HG02885 (cell line): Measurements from ENCODE around the gene OAS2.
"Not testable (repeated sequence)": the region's sequence is repeated elsewhere in the genome, so short reads cannot be mapped to it uniquely, and the experiment has no call there.

Source experiments
- ATAC-seq: cut with Tn5 transposase; IDR thresholded peaks from one replicate; pipeline ENCODE4 v1.9.1; 2021; ENCODE audit warnings: mild to moderate bottlenecking; ENCODE audit not compliant: unreplicated experiment, poor library complexity

Gene OAS2

GRCh38 chr12:112948806-112949205 is 29.5 kb upstream of the OAS2 start:
- ATAC-seq: no peak

- no peak for ATAC-seq
Measured at GRCh38 chr12:112950701-112951100, 27.6 kb upstream of the OAS2 start.

GRCh38 chr12:112957125-112957524 is 21.2 kb upstream of the OAS2 start:
- ATAC-seq: not testable (repeated sequence)

GRCh38 chr12:112961074-112961473 is 17.2 kb upstream of the OAS2 start:
- ATAC-seq: no peak

- no peak for ATAC-seq
Measured at GRCh38 chr12:112961536-112961935, 16.8 kb upstream of the OAS2 start.

GRCh38 chr12:112962561-112962960 is 15.8 kb upstream of the OAS2 start:
- ATAC-seq: no peak

- no peak for ATAC-seq
Measured at GRCh38 chr12:112963227-112963861, 15.0 kb upstream of the OAS2 start.

- ATAC-seq: no peak
Measured at GRCh38 chr12:112964067-112964670, 14.2 kb upstream of the OAS2 start.

- no peak for ATAC-seq
Measured at GRCh38 chr12:112964915-112965314, 13.4 kb upstream of the OAS2 start.

- no peak for ATAC-seq
Measured at GRCh38 chr12:112965643-112966042, 12.7 kb upstream of the OAS2 start.

GRCh38 chr12:112967306-112967705 is 11.0 kb upstream of the OAS2 start:
- ATAC-seq: no peak

- ATAC-seq: no peak
Measured at GRCh38 chr12:112967858-112968257, 10.5 kb upstream of the OAS2 start.

GRCh38 chr12:112969547-112970306 is 8.6 kb upstream of the OAS2 start:
- ATAC-seq: no peak

- no peak for ATAC-seq
Measured at GRCh38 chr12:112970391-112970790, 7.9 kb upstream of the OAS2 start.

- no peak for ATAC-seq
Measured at GRCh38 chr12:112971248-112971647, 7.1 kb upstream of the OAS2 start.

GRCh38 chr12:112973011-112973735 is 5.1 kb upstream of the OAS2 start:
- ATAC-seq: no peak

GRCh38 chr12:112973818-112974231 is 4.5 kb upstream of the OAS2 start:
- no peak for ATAC-seq

- ATAC-seq: no peak
Measured at GRCh38 chr12:112974904-112975303, 3.4 kb upstream of the OAS2 start.

GRCh38 chr12:112977139-112977538 is 1.2 kb upstream of the OAS2 start:
- no peak for ATAC-seq

- ATAC-seq: no peak
Measured at GRCh38 chr12:112977641-112978040, 678 bp upstream of the OAS2 start.
